Gastrocnemius medialis (tissue), 4 donors: ENCODE data around the gene PDE10A.

ENCODE experiments used
- CTCF ChIP-seq, 5 experiments: fragments of 450-650 bp in 3 of 5; fragments of 200-600 bp in 2 of 5; sonication (generic) in 2 of 5; IDR thresholded peaks in 4 of 5; conservative IDR thresholded peaks in 1 of 5; 1 replicate in 4 of 5; 2 replicates in 1 of 5; pipeline ENCODE4 v1.5.1; 2016 to 2019; ENCODE audit warnings: antibody characterized with exemption in 5 of 5, mild to moderate bottlenecking in 3 of 5, moderate library complexity in 3 of 5
- POLR2A ChIP-seq, 2 donors: fragments of 450-650 bp; IDR thresholded peaks; one replicate each; pipeline ENCODE4 v1.6.1; 2017; ENCODE audit warnings: antibody characterized with exemption in 2 of 2, mild to moderate bottlenecking in 2 of 2, moderate library complexity in 2 of 2

- TF ChIP-seq CTCF (IDR thresholded peaks at IDR 0.05 in 4 of 5, conservative IDR thresholded peaks at IDR 0.05 in 1 of 5) (no peak), POLR2A (IDR thresholded peaks at IDR 0.05) (no peak)
Observed at GRCh38 chr6:165653196-165653595, 9.8 kb downstream of the PDE10A start.
